ENCODE measurements around the gene FGFRL1. TPM values are rescaled to one million over a fixed set of nuclear protein-coding genes. Genes with fewer than 3 reads are reported as not detected.

FGFRL1 gene
- total and polyA plus RNA-seq, 2 donors from 2014 or later: 22.0 to 25.5 TPM

GRCh38 chr4:970854-971520, 40.4 kb upstream of the FGFRL1 start:
- no peak overlapping the region for H3K9ac ChIP-seq (ENCODE audit: low read length in 3 of 3)
- H3K4me3 ChIP-seq (ENCODE audit: low read length in 3 of 3): no peak overlapping the region
- intact Hi-C loops (cut with DNase I): no loop called here
- H3K27me3 ChIP-seq (ENCODE audit: control insufficient read depth, insufficient read depth, low read length): no peaks in the 10 kb centered on the region
- no peak overlapping the region for H3K27ac ChIP-seq (ENCODE audit: low read depth in 2 of 2, low read length in 2 of 2)
- H3K36me3 ChIP-seq (ENCODE audit: control insufficient read depth in 2 of 3, insufficient read depth in 3 of 3, low read length in 3 of 3): no peaks in the 10 kb centered on the region
- DNase-seq (no peak), FAIRE-seq (no peak)
- no peak for TF ChIP-seq CTCF (IDR thresholded peaks at IDR 0.05; ENCODE audit: borderline replicate concordance, extremely low read depth, insufficient read depth)
- no peaks in the 10 kb centered on the region for H3K9me3 ChIP-seq (ENCODE audit: control insufficient read depth in 2 of 3, insufficient read depth in 1 of 3, low read length in 3 of 3)
- peaks cover 0 to 21% (median 5%) of the 10 kb centered on the region in 3 donors for H3K4me1 ChIP-seq (ENCODE audit: control insufficient read depth in 2 of 3, insufficient read depth in 2 of 3, low read depth in 1 of 3, low read length in 3 of 3)

GRCh38 chr4:971666-972500, 39.5 kb upstream of the FGFRL1 start:
- DNase-seq (peak in 1 of 5 donors; percentile 78), FAIRE-seq (no peak)
- Histone ChIP-seq H3K27ac (ENCODE audit: low read depth in 2 of 2, low read length in 2 of 2) (no peak overlapping the region), H3K4me3 (ENCODE audit: low read length in 3 of 3) (peak overlapping the region in 2 of 3 donors; percentile 9 to 60), H3K9ac (ENCODE audit: low read length in 3 of 3) (no peak overlapping the region), H3K27me3 (ENCODE audit: control insufficient read depth, insufficient read depth, low read length) (no peaks in the 10 kb centered on the region), H3K9me3 (ENCODE audit: control insufficient read depth in 2 of 3, insufficient read depth in 1 of 3, low read length in 3 of 3) (no peaks in the 10 kb centered on the region), H3K4me1 (ENCODE audit: control insufficient read depth in 2 of 3, insufficient read depth in 2 of 3, low read depth in 1 of 3, low read length in 3 of 3) (peaks cover 0 to 21% (median 5%) of the 10 kb centered on the region in 3 donors), H3K36me3 (ENCODE audit: control insufficient read depth in 2 of 3, insufficient read depth in 3 of 3, low read length in 3 of 3) (no peaks in the 10 kb centered on the region)
- TF ChIP-seq CTCF (IDR thresholded peaks at IDR 0.05; ENCODE audit: borderline replicate concordance, extremely low read depth, insufficient read depth): no peak
- intact Hi-C loops (cut with DNase I): no loop called here

GRCh38 chr4:972651-973424, 38.6 kb upstream of the FGFRL1 start:
- intact Hi-C loops (cut with DNase I): no loop called here
- Histone ChIP-seq H3K27ac (ENCODE audit: low read depth in 2 of 2, low read length in 2 of 2) (no peak overlapping the region), H3K27me3 (ENCODE audit: control insufficient read depth, insufficient read depth, low read length) (no peaks in the 10 kb centered on the region), H3K9ac (ENCODE audit: low read length in 3 of 3) (no peak overlapping the region), H3K9me3 (ENCODE audit: control insufficient read depth in 2 of 3, insufficient read depth in 1 of 3, low read length in 3 of 3) (no peaks in the 10 kb centered on the region), H3K4me1 (ENCODE audit: control insufficient read depth in 2 of 3, insufficient read depth in 2 of 3, low read depth in 1 of 3, low read length in 3 of 3) (peaks cover 0 to 21% (median 5%) of the 10 kb centered on the region in 3 donors), H3K4me3 (ENCODE audit: low read length in 3 of 3) (peak overlapping the region in 2 of 3 donors; percentile 45 to 60), H3K36me3 (ENCODE audit: control insufficient read depth in 2 of 3, insufficient read depth in 3 of 3, low read length in 3 of 3) (no peaks in the 10 kb centered on the region)
- TF ChIP-seq CTCF (IDR thresholded peaks at IDR 0.05; ENCODE audit: borderline replicate concordance, extremely low read depth, insufficient read depth): no peak
- peak in 4 of 5 donors; percentile 33 to 86 (median 56) for DNase-seq
- FAIRE-seq: no peak
